H1 (cell line): ENCODE data around the gene PURB. TPM values are rescaled to one million over a fixed set of nuclear protein-coding genes. Genes with fewer than 3 reads are reported as not detected.

Experiments
- BACH1 ChIP-seq: IDR thresholded peaks from 2 replicates; pipeline ENCODE4 v1.6.1; 2012; ENCODE audit warnings: low read length, improper control_type of control experiment
- BCL11A ChIP-seq, 2 experiments: IDR thresholded peaks; one replicate each; pipeline ENCODE4 v1.6.1; 2011; ENCODE audit warnings: low read depth in 2 of 2, low read length in 2 of 2, mild to moderate bottlenecking in 2 of 2
- CBX5 ChIP-seq: fragments of 300-800, 300-1000 bp; sonication (generic); IDR thresholded peaks from 2 replicates; pipeline ENCODE4 v1.7.1; 2016; ENCODE audit warnings: antibody characterized with exemption, low read length, low read depth
- CBX8 ChIP-seq: fragments of 300-800, 300-1000 bp; sonication (generic); IDR thresholded peaks from 2 replicates; pipeline ENCODE4 v1.7.1; 2016; ENCODE audit warnings: low read depth, low read length, borderline replicate concordance
- CREB1 ChIP-seq: IDR thresholded peaks from 2 replicates; pipeline ENCODE4 v1.6.1; 2012; ENCODE audit warnings: inconsistent platforms
- EGR1 ChIP-seq: IDR thresholded peaks from 2 replicates; pipeline ENCODE4 v1.6.1; 2011; ENCODE audit warnings: low read depth, low read length, borderline replicate concordance
- GABPA ChIP-seq: IDR thresholded peaks from 2 replicates; pipeline ENCODE4 v1.6.1; 2011; ENCODE audit warnings: mild to moderate bottlenecking, low read length, moderate library complexity, borderline replicate concordance; ENCODE audit not compliant: insufficient read depth
- JUND ChIP-seq: IDR thresholded peaks from 2 replicates; pipeline ENCODE4 v1.6.1; 2011; ENCODE audit warnings: mild to moderate bottlenecking, improper control_type of control experiment, low read length
- KDM5A ChIP-seq: fragments of 200-600 bp; IDR thresholded peaks from 2 replicates; pipeline ENCODE4 v1.7.1; 2012; ENCODE audit warnings: mild to moderate bottlenecking, low read length, inconsistent platforms, mixed read lengths
- MAFK ChIP-seq: IDR thresholded peaks from 2 replicates; pipeline ENCODE4 v1.6.1; 2012; ENCODE audit warnings: low read depth, mild to moderate bottlenecking, improper control_type of control experiment, low read length
- MAX ChIP-seq: IDR thresholded peaks from 2 replicates; pipeline ENCODE4 v1.6.1; 2012; ENCODE audit warnings: inconsistent platforms
- NANOG ChIP-seq: IDR thresholded peaks from 2 replicates; pipeline ENCODE4 v1.6.1; 2011; ENCODE audit warnings: low read length, low read depth, mild to moderate bottlenecking, inconsistent platforms; ENCODE audit not compliant: insufficient read depth, poor library complexity, severe bottlenecking
- PHF8 ChIP-seq: fragments of 200-600 bp; sonication (generic); conservative IDR thresholded peaks from 2 replicates; pipeline ENCODE4 v1.7.1; 2012; ENCODE audit warnings: low read depth, mild to moderate bottlenecking, inconsistent platforms, low read length, moderate library complexity
- POLR2AphosphoS5 ChIP-seq: IDR thresholded peaks from 2 replicates; pipeline ENCODE4 v1.6.1; 2011; ENCODE audit warnings: low read depth, low read length
- RAD21 ChIP-seq, 2 experiments: IDR thresholded peaks in 1 of 2; conservative IDR thresholded peaks in 1 of 2; 2 replicates each; pipeline ENCODE4 v1.6.1; 2011; ENCODE audit warnings: low read depth in 2 of 2, low read length in 2 of 2, improper control_type of control experiment in 1 of 2, inconsistent platforms in 1 of 2, mild to moderate bottlenecking in 1 of 2, moderate library complexity in 1 of 2
- TAF1 ChIP-seq: IDR thresholded peaks from 2 replicates; pipeline ENCODE4 v1.6.1; 2011; ENCODE audit warnings: mild to moderate bottlenecking, low read depth, low read length
- TBP ChIP-seq: IDR thresholded peaks from 2 replicates; pipeline ENCODE4 v1.6.1; 2011; ENCODE audit warnings: low read depth, low read length, improper control_type of control experiment
- TCF12 ChIP-seq: IDR thresholded peaks from 2 replicates; pipeline ENCODE4 v1.6.1; 2011; ENCODE audit warnings: low read depth, mild to moderate bottlenecking, low read length
- TEAD4 ChIP-seq: IDR thresholded peaks from 2 replicates; pipeline ENCODE4 v1.6.1; 2012; ENCODE audit warnings: low read depth, low read length, inconsistent platforms, mixed read lengths
- USF2 ChIP-seq: IDR thresholded peaks from 2 replicates; pipeline ENCODE4 v1.6.1; 2011; ENCODE audit warnings: low read length, improper control_type of control experiment
- YY1 ChIP-seq: IDR thresholded peaks from 2 replicates; pipeline ENCODE4 v1.6.1; 2011; ENCODE audit warnings: low read depth, mild to moderate bottlenecking, low read length
- polyA plus RNA-seq, 7 experiments: library from polyadenylated mRNA; depleted of rRNA in 3 of 7; stranded (reverse) in 5 of 7; unstranded in 2 of 7; fragments of >200 nt in 5 of 7; fragments of 200-250 nt in 2 of 7; gene quantifications; 1 replicate in 5 of 7; 2 replicates in 1 of 7; 4 replicates in 1 of 7; pipeline versions ENCODE4 v1.2.1 to v1.2.3, GENCODE V29; 2011 to 2013; ENCODE audit warnings: missing spikeins in 2 of 7, mixed read lengths in 2 of 7
- total RNA-seq: library from RNA; stranded (reverse); fragmentation: NEBNext Ultra II Directional; extraction: Animal tissue kit (Norgen Biotek cat#: 25700); gene quantifications from 2 replicates; pipeline ENCODE4 v1.2.1, GENCODE V29; 2021

PURB gene
- total and polyA plus RNA-seq, 2 of the 8 experiments (the other 6 are each of a cell fraction or from before 2014, with no cell fraction given) = 3.3 to 22.7 TPM

DNA sequence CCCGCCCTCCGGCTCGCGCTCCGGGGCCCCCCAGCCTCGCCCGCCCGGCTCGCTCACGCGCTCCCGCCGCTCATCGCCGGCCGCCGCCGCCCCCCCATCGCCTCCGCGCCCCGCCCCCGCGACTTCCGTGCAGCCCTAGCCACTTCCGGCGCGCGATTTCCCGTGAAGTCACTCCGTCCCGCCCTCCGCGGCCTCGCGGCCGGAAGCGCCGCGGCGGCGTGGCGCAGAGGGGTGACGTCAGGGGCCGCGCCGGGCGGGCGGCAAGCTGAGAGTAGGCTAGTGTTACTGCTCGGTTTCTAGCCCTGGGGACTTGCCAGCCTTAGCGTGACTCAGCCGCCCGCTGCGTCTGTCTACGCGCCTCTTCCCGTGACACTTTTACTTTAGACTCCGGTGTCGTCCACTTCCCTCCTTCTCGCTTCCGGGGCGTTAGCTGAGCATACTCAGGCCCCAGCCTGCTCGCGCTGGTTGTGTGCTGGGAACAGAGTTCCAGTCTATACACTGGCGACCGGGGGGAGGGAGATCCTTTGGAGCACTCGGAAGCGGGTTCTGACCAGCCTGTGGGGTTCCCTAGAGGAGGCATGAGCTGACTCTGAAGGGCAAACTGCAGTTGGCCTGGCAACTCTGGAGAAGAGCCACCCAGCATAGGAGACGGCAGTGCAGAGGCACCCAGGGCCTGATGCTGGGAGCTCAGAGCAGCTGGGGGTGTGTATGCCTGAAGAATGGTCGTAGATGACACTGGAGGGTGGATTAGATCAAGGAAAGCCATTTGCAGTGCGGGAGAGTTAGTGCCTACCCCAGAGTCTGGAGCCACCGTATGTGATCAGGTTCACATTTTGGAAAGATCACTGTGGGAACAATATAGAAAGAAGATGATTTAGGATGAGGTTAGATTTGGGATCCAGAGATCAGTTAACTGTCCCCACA, at the start of gene PURB (continued):
- TF ChIP-seq MAX (peak; percentile 67; the same call in 1 of the 2 replicates), PHF8 (peak; percentile 85), BCL11A (IDR thresholded peaks at IDR 0.05; ENCODE audit: low read depth in 2 of 2, low read length in 2 of 2) (no peak), YY1 (no peak), JUND (peak; percentile 82), TBP (peak; percentile 77), KDM5A (peak; percentile 74), RAD21 (IDR thresholded peaks at IDR 0.05 in 1 of 2, conservative IDR thresholded peaks at IDR 0.05 in 1 of 2; ENCODE audit: low read depth in 2 of 2, low read length in 2 of 2) (no peak; a peak in 1 of 4 replicates), USF2 (no peak), CBX8 (no peak), CREB1 (peak; percentile 97), TCF12 (no peak), EGR1 (peak; percentile 90), MAFK (peak; percentile 29; the same call in 1 of the 2 replicates), BACH1 (peak; percentile 54; the same call in 1 of the 2 replicates), CBX5 (no peak), TAF1 (peak; percentile 80), POLR2AphosphoS5 (peak; percentile 90), NANOG (no peak), TEAD4 (no peak), GABPA (peak; percentile 91)
